NCI-H2171 (cell line): ENCODE data around the gene AFAP1L2.

Source experiments
- DNase-seq: peaks from one replicate; lab custom pipeline; 2025; lab: John Stamatoyannopoulos, UW

AFAP1L2 gene

DNA sequence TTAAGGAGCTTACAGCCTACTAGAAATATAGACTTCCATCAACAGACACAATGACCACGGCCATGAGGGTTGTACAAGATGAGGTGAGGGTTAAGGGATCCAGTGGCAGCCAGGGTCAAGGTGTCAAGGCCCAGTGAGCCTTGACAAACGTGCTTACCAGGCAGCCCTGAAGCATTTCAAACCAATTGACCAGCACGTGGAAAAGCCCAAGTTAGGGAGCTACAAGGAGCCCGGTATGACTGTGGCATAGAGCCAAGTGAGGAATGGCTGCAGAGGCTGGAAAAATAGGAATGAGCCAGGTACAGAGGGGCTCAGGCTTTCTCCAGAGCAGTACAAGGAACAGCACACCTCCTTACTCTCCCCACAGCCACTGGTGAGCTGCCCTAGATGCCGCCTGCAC lies 12.7 kb downstream of the AFAP1L2 start:
- DNase-seq, result no peak

DNA sequence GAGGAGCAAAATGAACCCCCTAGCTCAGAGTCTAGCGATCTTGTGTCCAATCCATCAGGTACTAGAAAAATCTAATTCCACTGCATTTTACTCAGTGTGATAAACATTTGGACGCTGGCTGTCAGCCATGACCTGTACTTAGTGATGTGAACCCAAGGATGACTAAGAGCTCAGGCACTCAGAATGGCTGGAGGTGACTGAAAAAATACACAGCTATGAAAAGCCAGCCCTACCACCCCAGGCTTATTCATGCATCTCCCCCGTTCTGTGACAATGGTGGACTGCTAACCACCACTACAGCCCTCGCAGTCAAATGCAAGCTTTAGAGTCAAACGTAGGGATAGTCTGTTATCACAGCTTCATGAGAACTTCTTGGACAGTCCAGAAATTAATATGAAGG lies 14.9 kb downstream of the AFAP1L2 start:
- no peak for DNase-seq

GRCh38 chr10:114388275-114388674 lies 16.0 kb downstream of the AFAP1L2 start:
- DNase-seq, result no peak

DNA sequence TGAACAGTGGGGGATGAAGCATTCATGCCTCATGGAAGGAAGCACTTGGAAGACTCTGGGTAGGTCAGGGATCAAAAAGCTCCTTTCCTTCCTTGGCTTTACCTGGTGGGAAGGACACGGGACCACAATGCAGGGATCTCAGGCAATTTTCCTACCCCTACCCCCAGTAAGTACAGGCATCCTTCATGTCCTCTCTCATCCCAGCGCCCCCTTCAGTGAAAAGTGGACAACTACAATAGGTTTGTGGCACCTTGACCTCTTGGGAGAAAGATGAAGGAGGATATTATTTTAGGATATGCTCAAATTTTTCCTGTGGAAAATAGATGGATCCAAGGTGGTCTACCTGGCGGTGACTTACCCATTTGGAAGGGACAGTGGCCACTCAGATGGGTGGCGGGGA lies 16.5 kb downstream of the AFAP1L2 start:
- DNase-seq, result no peak

GRCh38 chr10:114386452-114386851 lies 17.9 kb downstream of the AFAP1L2 start:
- no peak for DNase-seq

DNA sequence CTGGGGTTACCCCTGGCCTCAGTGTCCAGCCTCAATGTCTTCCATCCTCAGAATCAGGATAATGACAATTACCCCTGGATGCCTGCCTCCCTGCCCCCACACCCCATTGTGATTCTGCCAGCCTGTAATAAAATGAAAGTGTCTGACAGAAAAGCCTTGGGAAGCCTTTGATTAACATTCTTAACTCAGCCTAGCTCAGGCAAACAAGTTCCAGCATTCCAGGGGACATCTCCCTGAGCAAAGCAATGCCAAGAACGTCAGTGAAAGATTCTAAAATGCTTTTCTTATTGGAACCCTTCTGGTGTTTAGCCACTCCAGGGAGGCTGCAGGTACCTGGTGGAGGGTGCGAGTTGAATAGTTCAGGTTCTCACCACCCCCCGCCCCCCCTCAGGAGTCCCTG lies 18.7 kb downstream of the AFAP1L2 start:
- no peak for DNase-seq

GRCh38 chr10:114384601-114385000 lies 19.7 kb downstream of the AFAP1L2 start:
- DNase-seq, result no peak

GRCh38 chr10:114384181-114384580 lies 20.1 kb downstream of the AFAP1L2 start:
- no peak for DNase-seq

DNA sequence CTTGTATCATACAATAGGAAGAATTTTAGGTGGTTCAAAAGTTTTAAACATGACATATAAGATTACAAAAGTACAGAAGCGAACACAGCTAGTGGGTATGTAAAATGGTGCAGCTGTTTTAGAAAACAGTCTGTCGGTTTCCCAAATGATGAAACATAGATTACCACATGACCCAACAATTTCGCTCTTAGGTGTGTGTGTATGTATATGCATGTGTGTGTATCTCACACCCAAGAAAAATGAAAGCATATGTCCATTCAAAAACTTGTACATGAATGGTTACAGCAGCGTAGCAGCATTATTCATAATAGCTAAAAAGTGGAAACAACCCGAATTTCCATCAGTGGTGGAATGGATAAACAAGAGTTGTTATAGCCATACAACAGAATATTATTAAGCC lies 23.5 kb downstream of the AFAP1L2 start:
- DNase-seq, result no peak

GRCh38 chr10:114380060-114380459 lies 24.2 kb downstream of the AFAP1L2 start:
- DNase-seq, result no peak

DNA sequence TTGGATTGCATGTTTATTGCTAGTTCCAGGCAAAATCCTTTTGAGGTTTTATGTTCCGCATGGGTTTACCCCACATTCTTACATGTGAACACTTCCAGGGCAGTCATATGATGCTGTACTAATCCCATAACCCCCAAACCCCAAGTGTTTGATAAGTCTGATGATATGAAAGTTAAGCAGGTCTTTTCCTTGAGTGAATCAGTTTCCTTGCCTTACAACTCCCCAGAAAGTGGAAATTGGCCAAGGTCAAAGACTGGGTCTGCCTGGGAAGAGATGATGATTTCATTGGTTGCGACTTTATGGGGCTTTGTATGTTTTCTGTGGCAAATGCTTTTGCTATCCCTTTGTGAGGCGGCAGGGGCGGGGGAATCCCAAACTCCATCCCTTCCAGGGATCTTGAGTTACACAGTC lies 24.7 kb downstream of the AFAP1L2 start:
- no peak for DNase-seq

DNA sequence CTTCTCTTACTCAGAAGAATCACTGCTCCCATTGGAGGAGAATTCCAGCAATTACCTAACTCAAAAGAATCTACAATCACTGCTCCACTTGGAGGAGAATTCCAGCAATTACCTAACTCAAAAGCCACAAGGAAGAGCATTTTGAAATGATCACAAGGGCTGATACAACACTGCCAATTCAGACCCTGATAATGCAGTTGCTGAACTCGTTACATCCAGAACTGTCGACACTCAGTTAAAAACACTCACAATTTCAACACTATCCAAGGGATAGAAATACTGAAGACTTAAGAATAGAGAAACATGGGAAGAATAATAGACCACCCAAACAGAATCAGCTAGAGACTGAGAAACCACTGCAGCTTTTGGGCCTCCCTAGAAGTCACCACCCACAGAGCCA lies 27.8 kb downstream of the AFAP1L2 start:
- no peak for DNase-seq

GRCh38 chr10:114375047-114375446 lies 29.3 kb downstream of the AFAP1L2 start:
- no peak for DNase-seq

DNA sequence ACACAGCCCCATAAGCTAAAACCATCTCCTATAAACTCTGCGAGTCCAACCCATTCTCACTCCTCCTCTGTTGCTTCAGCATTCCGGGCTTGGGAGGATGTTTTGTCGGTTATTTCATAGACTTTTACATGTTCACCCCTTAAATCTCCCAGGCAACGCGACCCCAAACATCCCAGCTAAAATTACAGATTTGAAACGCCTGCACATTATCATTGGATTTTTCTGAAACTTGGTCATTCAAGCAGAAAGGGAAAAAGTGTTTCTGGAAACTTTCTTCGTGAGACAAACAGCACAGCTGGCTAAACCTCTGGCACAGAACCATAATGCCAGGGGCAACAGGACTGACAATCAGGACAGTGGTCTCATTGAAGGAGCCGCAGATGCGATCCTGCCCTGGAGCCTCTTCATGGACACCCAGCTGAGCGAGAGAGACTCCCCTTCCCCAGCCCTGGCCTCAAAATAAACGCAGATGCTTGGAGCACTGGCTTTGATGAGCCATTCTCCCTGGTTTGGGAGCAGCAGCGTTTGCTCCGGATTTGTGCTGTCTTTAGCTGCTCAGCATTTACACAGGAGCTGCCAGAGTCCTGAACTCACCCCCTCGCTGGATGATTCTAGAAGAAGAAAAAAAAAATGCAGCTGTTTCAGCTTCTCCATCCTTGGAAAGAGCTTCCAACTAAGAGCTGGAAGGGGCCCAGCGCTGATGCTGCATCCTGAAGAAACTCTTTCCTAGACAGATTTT lies 30.1 kb downstream of the AFAP1L2 start:
- DNase-seq, result no peak

- DNase-seq, result no peak
Measured at GRCh38 chr10:114373631-114374030, 30.7 kb downstream of the AFAP1L2 start.

DNA sequence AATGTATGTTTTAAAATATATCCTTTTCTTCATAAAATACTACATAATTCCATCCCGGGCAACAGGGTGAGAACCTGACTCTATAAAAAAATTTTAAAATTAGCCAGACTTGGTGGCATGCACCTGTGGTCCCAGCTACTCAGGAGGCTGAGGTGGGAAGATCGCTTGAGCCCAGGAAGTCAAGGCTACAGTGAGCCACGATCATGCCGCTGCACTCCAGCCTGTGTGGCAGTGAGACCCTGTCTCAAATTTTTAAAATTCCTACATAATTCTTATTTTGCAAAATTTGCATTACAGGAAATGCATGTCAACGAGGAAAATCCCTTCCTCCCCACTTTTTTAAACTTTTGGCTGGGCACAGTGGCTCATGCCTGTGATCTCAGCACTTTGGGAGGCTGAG lies 31.3 kb downstream of the AFAP1L2 start:
- DNase-seq, result no peak

- DNase-seq, result no peak
Measured at GRCh38 chr10:114372179-114372578, 32.1 kb downstream of the AFAP1L2 start.

DNA sequence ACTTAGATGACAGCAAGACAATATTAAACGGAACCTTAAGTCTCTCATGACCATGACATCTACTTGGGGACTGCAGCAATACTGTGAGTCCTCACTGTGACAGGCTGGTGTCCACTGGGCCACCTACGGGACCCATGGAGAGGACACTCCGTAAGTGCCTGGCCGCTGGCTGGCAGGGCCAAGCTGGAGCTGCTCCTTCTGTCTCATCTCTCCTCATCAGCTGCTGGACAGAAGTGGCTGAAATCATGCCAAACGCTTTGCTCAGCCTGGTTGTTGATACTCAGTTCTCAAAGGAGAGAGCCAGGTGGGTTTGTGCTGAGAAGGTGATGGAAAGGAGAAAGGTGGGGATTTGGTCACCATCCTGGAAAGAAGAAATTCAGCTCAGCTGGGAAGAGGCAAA lies 33.3 kb downstream of the AFAP1L2 start:
- DNase-seq, result no peak

DNA sequence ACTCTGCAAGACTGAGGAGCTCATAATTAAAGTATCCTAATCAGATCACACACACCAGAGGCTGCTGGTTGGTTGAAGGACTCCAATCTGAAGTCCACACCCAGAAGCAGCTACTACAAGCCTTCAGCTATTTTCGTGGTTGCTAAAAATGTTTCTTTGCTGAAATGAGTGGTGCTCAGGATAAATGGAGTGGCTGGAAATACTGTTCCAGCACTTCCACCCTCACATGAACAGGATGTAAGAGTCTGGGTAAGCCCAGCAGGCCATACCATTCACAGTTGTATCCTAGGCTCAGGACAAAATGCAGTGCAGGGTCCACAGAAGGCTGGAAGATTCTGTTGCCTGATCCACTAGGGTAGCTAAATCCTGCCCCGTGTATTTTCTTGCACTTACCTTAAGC lies 34.1 kb downstream of the AFAP1L2 start:
- no peak for DNase-seq

GRCh38 chr10:114368057-114368391 lies 36.3 kb downstream of the AFAP1L2 start:
- DNase-seq, result no peak

DNA sequence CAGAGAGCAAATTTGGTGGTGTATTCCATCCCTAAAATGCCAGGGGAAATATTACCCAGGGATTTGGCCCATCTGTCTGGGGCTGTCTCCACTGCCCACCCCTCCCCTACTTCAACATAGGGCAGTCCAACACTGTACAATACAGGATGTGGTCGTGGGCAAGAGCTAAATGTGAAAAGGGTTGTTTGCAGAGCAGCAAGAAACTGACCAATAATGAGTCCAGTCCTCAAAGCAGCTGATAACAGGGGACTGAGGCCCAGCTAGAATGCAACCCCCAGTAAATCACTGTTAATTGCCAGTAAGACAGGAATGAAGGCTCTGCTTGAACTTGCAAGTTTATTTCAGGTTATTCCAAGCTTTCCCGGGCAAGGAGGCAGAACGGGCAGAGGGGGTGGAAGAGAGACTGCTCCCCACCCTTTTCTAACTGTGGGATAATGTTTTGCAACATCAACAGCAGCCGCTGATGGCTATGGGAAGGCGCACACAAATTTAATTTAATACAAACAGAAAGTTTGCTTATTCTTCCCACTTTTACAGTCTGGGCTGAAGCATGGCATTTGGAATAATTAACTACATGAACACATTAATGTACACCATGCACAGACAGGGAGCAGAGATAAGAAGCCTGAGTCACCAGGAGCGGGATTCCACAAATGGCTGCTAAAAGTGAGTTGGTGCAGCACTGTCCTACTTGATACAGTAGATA lies 36.8 kb downstream of the AFAP1L2 start:
- no peak for DNase-seq

- no peak for DNase-seq
Measured at GRCh38 chr10:114364726-114365125, 39.6 kb downstream of the AFAP1L2 start.

- no peak for DNase-seq
Measured at GRCh38 chr10:114363745-114364454, 40.4 kb downstream of the AFAP1L2 start.
